ENCODE measurements around the gene DENND5A. TPM values are rescaled to one million over a fixed set of nuclear protein-coding genes. Genes with fewer than 3 reads are reported as not detected.
"Not testable (repeated sequence)": the region's sequence is repeated elsewhere in the genome, so short reads cannot be mapped to it uniquely, and the experiment has no call there.

Gene DENND5A
- total and polyA plus RNA-seq, 2 of the 8 experiments (the other 6 are each of a cell fraction or from before 2014, with no cell fraction given), result 65.7 to 139 TPM

GRCh38 chr11:9097186-9097943 lies 167.8 kb downstream of the DENND5A start:
- H3K4me2 ChIP-seq (ENCODE audit: insufficient read depth in 1 of 2, low read depth in 2 of 2, low read length in 2 of 2); H3K4ac ChIP-seq (replicated peaks; ENCODE audit: insufficient read length, low read depth, low read length); DNase-seq (ENCODE audit: low read depth in 1 of 2, low spot score in 2 of 2); H2BK20ac ChIP-seq (ENCODE audit: low read length); H4K20me1 ChIP-seq (replicated peaks in 1 of 2; ENCODE audit: control insufficient read depth in 1 of 2, insufficient read depth in 2 of 2, low read length in 2 of 2); H3K27me3 ChIP-seq (replicated peaks in 1 of 4; ENCODE audit: control insufficient read depth in 3 of 4, extremely low read depth in 1 of 4, insufficient read depth in 3 of 4, low read length in 3 of 4); H3K27ac ChIP-seq (ENCODE audit: low read depth, low read length); H3K9ac ChIP-seq (replicated peaks in 1 of 4; ENCODE audit: extremely low read depth in 1 of 4, low read depth in 3 of 4, low read length in 3 of 4); H4K8ac ChIP-seq (ENCODE audit: extremely low read depth, insufficient read depth, low read length); H4K5ac ChIP-seq (ENCODE audit: insufficient read length, low read depth, low read length); H3K36me3 ChIP-seq (ENCODE audit: control insufficient read depth in 2 of 4, insufficient read depth in 4 of 4, low read length in 3 of 4); H2AK5ac ChIP-seq (ENCODE audit: low read depth, low read length); H2AFZ ChIP-seq (ENCODE audit: low read length); H3K23ac ChIP-seq (ENCODE audit: insufficient read length); H2BK15ac ChIP-seq (ENCODE audit: low read length); H3K14ac ChIP-seq (ENCODE audit: insufficient read length); H3K18ac ChIP-seq (ENCODE audit: extremely low read depth, low read length); H2BK120ac ChIP-seq (replicated peaks; ENCODE audit: low read depth, low read length); H2BK5ac ChIP-seq (ENCODE audit: low read depth, low read length); H3K56ac ChIP-seq (replicated peaks; ENCODE audit: insufficient read length, low read depth, low read length); H3K9me3 ChIP-seq (ENCODE audit: insufficient read depth in 2 of 2, low read depth in 1 of 2, low read length in 1 of 2); H3K4me1 ChIP-seq (replicated peaks in 1 of 4; ENCODE audit: control insufficient read depth in 3 of 4, insufficient read depth in 4 of 4, low read length in 3 of 4); H2BK12ac ChIP-seq (ENCODE audit: low read depth, low read length); H3K4me3 ChIP-seq (ENCODE audit: extremely low read depth in 1 of 4, insufficient read depth in 2 of 4, low read depth in 3 of 4, low read length in 4 of 4); H3K79me2 ChIP-seq (ENCODE audit: control insufficient read depth in 1 of 2, insufficient read depth in 2 of 2, low read length in 2 of 2); H3K23me2 ChIP-seq (ENCODE audit: low read depth, low read length); H3K79me1 ChIP-seq (ENCODE audit: low read depth, low read length); FAIRE-seq; H4K91ac ChIP-seq (replicated peaks; ENCODE audit: insufficient read length, low read length): not testable (repeated sequence)
- POLR2A ChIA-PET (ENCODE audit: partially characterized antibody), result interaction anchor here (1.5 to 1.9 kb wide), 2 partner anchors 13 to 27 kb away, joined by 4 read pairs; no protein-coding TSS in a partner anchor
- 91% methylated on average over 23 of the region's 23 CpGs; no CpG with 5 or more reads in 1 of the 2 experiments for WGBS, 2 experiments (ENCODE audit: extremely low coverage in 1 of 2, insufficient coverage in 1 of 2, insufficient read length in 1 of 2, insufficient replicate concordance in 2 of 2, low coverage in 1 of 2, low lambda C conversion rate in 2 of 2, missing lambda C conversion rate in 1 of 2)
- CTCF ChIA-PET (ENCODE audit: partially characterized antibody), result interaction anchor here (0.7 to 12.2 kb wide), 11 partner anchors 9 to 457 kb away, joined by 3 to 177 read pairs (median 24); no protein-coding TSS in a partner anchor

Measured in H1 (cell line).